Kidney epithelial cell (primary cell): Measurements from ENCODE around the gene CHTOP. TPM values are rescaled to one million over a fixed set of nuclear protein-coding genes. Genes with fewer than 3 reads are reported as not detected.

Experiments
- DNase-seq: peaks from one replicate; pipeline ENCODE4 v3.0.0-alpha.2; 2010; ENCODE audit warnings: low read depth
- H3K27me3 ChIP-seq: 2 replicates; pipeline ENCODE4 v1.6.0; 2011; ENCODE audit warnings: low read length; ENCODE audit not compliant: control insufficient read depth, insufficient read depth
- H3K36me3 ChIP-seq: 2 replicates; pipeline ENCODE4 v1.5.1; 2011; ENCODE audit warnings: low read length; ENCODE audit not compliant: control insufficient read depth, insufficient read depth
- H3K4me3 ChIP-seq: 2 replicates; pipeline ENCODE4 v1.5.1; 2011; ENCODE audit warnings: low read depth, mild to moderate bottlenecking, control low read depth, low read length
- total RNA-seq: library from RNA; depleted of rRNA; stranded (reverse); fragments of >200 nt; gene quantifications from 2 replicates; pipeline ENCODE4 v1.2.3, GENCODE V29; 2015
- TF ChIP-seq, protein P1 (sequence below): IDR thresholded peaks from 2 replicates; pipeline ENCODE4 v1.5.1; 2011; ENCODE audit warnings: mild to moderate bottlenecking, moderate library complexity, low read length, control low read depth, inconsistent platforms; ENCODE audit not compliant: insufficient read depth, poor library complexity, severe bottlenecking

Gene CHTOP
- total RNA-seq, 1 donor from 2014 or later, result 58.1 TPM

DNA sequence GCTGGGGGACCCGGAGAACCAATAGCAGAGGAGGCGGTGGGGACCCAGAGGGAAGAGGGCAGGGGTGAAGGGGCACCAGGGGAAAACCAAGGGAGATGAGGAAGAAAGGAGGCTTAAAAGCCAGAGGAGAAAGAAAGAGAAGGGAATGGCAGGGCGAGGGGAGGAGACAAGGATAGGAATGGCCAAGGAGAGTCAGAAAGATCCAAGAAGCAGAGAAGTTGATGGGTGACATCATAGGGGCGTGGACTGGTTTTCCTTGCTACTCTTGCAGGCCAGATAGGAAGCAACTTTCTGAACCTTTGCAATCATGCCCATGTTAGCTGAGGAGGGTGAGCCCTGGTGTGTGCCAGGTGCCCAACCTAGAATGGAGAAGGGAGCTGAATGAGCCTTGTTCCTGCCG, 50.0 kb downstream of the CHTOP start:
- H3K4me3 ChIP-seq, result no peak overlapping the region
- TF ChIP-seq, protein P1, sequence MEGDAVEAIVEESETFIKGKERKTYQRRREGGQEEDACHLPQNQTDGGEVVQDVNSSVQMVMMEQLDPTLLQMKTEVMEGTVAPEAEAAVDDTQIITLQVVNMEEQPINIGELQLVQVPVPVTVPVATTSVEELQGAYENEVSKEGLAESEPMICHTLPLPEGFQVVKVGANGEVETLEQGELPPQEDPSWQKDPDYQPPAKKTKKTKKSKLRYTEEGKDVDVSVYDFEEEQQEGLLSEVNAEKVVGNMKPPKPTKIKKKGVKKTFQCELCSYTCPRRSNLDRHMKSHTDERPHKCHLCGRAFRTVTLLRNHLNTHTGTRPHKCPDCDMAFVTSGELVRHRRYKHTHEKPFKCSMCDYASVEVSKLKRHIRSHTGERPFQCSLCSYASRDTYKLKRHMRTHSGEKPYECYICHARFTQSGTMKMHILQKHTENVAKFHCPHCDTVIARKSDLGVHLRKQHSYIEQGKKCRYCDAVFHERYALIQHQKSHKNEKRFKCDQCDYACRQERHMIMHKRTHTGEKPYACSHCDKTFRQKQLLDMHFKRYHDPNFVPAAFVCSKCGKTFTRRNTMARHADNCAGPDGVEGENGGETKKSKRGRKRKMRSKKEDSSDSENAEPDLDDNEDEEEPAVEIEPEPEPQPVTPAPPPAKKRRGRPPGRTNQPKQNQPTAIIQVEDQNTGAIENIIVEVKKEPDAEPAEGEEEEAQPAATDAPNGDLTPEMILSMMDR, result no peak
- H3K36me3 ChIP-seq, result no peaks in the 10 kb centered on the region
- H3K27me3 ChIP-seq, result peaks cover 21% of the 10 kb centered on the region
- DNase-seq, result no peak

DNA sequence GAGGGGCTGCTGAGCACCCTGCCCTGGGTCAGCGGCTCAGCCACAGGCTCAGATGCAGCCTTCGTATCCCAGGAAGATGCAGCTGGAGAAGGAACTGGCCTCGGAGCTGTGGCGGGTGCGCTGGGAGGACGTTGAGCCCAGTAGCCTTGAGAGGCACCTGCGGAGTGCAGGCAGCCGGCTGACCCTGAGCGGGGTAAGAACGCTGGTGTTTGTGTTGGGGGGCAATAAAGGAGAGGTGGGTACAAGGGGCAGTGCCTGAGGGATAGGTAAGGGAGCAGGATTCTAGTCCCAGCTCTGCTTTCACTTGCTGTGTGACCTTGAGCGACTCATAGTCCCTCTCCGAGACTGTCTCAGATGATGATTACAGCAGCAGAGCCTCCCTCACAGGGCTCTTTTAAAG, 51.0 kb downstream of the CHTOP start:
- DNase-seq, result no peak
- Histone ChIP-seq H3K36me3 (no peaks in the 10 kb centered on the region), H3K27me3 (peaks cover 14% of the 10 kb centered on the region), H3K4me3 (no peak overlapping the region)
- TF ChIP-seq, protein P1, result no peak

DNA sequence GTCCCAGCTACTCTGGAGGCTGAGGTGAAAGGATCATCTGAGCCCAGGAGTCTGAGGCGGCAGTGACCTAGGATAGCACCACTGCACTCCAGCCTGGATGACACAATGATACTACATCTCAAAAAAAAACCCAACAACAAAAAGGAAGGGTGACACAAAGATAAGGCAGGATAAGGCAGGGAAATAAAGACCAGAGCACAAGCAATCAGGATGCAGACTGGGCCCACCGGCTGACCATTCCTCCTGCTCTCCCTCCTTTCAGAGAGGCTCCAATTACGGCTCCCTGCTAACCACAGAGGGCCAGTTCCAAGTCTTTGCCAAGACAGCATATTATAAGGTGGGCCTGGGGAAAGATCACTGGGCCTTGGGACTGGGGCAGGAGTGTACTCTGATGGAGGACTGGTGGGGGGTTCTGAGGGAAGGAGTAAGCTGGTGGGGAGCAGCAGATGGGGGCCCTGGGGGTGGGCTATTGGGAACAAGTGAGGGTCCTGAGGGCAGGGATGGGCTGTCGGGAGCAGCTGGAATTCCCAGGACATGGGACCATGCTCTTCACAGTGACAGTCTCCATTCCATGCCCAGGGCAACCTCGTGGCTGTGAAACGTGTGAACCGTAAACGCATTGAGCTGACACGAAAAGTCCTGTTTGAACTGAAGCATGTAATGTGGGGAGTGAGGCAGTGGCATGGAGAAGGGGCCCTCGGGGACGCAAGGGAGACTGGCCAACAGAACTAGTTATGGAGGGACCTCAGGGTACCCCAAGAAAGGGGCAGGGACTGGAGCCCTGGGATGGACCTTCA, 51.9 kb downstream of the CHTOP start:
- no peak overlapping the region for H3K4me3 ChIP-seq
- DNase-seq, result no peak
- peaks cover 7% of the 10 kb centered on the region for H3K27me3 ChIP-seq
- no peaks in the 10 kb centered on the region for H3K36me3 ChIP-seq
- TF ChIP-seq, protein P1, result no peak

DNA sequence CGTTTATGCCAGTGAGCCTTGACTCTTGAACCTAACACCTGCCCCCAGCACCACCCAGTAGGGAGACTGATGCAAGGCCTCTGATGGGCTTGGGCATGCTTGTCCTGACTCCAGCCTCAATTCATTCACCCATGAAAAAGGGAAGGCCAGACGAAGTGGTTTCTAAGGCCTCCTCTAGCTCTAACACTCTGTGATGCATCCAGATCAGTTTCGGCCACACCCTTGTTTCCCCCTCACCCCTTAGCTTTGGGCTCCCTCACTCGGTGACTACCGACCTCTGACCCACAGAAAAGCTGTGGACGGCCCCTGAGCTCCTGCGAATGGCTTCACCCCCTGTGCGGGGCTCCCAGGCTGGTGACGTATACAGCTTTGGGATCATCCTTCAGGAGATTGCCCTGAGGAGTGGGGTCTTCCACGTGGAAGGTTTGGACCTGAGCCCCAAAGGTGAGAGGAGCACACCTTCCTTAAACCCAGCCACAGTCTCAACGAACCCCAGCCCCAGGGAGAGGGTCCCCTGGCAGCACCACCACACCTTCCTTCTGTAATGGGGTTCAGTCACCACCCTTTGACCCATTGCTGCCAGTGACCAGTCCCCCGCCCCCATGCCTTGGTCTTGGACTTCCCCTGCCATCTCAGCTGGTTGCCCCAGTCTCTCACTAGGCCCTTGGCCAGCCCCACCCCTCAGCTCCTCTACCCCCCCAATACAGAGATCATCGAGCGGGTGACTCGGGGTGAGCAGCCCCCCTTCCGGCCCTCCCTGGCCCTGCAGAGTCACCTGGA, 53.7 kb downstream of the CHTOP start:
- no peaks in the 10 kb centered on the region for H3K36me3 ChIP-seq
- TF ChIP-seq, protein P1, result no peak
- peaks cover 4% of the 10 kb centered on the region for H3K27me3 ChIP-seq
- no peak for DNase-seq
- H3K4me3 ChIP-seq, result no peak overlapping the region

DNA sequence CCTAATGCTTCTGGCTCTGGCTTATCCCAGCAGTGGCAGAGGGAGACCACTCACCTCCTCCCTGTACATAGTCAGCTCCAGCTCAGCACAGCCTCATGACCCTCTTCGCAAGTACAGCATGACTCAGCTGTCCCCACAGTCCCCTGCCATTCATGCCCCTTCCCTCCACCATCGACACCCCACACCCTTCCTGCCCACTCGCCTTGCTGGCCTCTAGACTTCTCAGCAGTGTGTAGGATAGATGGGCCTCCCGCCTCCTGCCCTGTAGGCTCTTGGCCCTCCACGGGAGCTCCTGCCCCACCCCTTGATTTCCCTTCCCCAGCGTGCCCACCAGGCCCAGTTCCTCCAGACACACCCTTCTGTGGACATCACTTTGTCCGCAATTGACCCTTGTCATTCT, 54.4 kb downstream of the CHTOP start:
- TF ChIP-seq, protein P1, result no peak
- H3K27me3 ChIP-seq, result peaks cover 4% of the 10 kb centered on the region
- no peaks in the 10 kb centered on the region for H3K36me3 ChIP-seq
- H3K4me3 ChIP-seq, result no peak overlapping the region
- DNase-seq, result no peak
